ENCODE data around the gene AZU1.
"Not testable (repeated sequence)": the region's sequence is repeated elsewhere in the genome, so short reads cannot be mapped to it uniquely, and the experiment has no call there.

Gene AZU1

DNA sequence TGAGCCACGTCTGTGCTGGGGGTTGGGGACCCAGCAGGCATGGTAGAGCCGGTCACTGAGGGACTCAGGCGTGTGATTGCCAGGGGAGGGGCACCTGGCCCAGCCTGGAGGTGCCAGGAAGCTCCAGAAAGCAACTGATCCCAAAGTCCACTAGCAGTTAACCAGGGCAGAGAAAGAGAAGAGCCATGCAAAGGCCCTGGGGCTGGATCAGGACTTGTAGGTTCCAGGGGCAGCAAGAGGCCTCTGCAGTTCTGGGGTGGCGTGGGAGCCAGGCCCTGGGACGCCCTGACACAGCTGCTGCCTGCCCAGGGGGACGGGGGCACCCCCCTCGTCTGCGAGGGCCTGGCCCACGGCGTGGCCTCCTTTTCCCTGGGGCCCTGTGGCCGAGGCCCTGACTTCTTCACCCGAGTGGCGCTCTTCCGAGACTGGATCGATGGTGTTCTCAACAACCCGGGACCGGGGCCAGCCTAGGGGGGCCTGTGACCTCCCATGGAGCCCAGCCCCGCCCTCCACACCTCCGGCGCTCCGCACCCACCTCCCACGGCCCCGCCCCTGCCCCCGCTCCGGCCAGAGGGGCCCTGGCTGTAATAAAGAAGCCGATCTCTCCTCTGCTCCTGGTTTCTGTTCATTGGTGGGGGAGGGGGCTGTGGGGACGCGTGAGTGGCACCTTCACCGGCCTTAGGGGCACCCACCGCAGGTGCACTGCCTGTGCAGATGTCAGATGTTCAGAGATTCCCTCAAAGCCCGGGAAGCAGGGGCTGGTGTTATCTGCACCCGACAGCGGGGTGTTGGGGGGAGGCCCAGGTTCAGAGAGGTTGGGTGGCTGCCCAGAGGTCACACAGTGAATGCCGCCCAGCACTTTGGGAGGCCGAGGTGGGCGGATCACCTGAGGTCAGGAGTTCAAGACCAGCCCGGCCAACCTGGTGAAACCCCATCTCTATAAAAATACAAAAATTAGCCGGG lies 4.1 kb downstream of the AZU1 start:
- no peak for DNase-seq

- no peak for DNase-seq
These were observed 6.6 kb downstream of the AZU1 start for GRCh38 chr19:834216-834615.

GRCh38 chr19:835210-835810 lies 7.7 kb downstream of the AZU1 start:
- DNase-seq = no peak

- no peak for DNase-seq
These were observed 13.0 kb downstream of the AZU1 start, which contains the start of gene PRTN3 for GRCh38 chr19:840519-841206. Gene PRTN3 (plus strand): TSS chr19:840999. CDS start chr19:841009, 10 bp downstream.

DNA sequence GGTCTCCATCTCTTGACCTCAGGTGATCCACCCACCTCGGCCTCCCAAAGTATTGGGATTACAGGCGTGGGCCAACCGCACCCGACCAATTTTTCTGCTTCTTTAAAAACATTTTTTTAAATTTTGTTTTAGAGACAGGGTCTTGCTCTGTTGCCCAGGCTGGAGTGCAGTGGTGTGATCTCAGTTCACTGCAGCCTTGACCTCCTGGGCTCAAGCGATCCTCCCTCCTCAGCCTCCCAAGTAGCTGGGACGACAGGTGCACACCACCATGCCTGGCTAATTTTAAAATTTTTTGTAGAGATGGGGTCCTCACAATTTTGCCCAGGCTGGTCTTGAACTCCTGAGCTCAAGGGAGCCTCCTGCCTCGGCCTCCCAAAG lies 15.2 kb downstream of the AZU1 start:
- not testable (repeated sequence) for DNase-seq

GRCh38 chr19:843180-843835 lies 15.7 kb downstream of the AZU1 start:
- peak; percentile 68 for DNase-seq

DNA sequence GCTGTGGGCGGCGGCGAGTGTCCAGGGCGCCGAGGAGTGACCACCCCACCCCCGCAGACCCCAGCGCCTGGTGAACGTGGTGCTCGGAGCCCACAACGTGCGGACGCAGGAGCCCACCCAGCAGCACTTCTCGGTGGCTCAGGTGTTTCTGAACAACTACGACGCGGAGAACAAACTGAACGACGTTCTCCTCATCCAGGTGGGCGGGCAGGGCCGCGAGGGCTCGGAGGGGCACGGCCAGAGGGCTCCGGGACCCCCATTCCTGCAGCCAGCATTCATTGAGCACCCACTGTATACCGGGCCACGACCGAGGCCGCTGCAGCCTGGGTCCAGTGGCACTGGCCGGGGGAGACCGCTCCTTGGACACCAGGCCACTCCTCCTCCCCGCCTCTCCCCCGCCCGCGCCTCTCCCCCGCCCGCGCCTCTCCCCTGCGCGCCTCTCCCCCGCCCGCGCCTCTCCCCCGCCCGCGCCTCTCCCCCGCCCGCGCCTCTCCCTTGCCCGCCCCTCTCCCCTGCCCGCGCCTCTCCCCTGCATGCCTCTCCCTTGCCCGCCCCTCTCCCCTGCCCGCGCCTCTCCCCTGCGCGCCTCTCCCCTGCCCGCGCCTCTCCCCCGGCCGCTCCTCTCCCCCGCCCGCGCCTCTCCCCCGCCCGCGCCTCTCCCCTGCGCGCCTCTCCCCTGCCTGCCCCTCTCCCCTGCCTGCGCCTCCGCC lies 16.4 kb downstream of the AZU1 start:
- peak; percentile 54 for DNase-seq

DNA sequence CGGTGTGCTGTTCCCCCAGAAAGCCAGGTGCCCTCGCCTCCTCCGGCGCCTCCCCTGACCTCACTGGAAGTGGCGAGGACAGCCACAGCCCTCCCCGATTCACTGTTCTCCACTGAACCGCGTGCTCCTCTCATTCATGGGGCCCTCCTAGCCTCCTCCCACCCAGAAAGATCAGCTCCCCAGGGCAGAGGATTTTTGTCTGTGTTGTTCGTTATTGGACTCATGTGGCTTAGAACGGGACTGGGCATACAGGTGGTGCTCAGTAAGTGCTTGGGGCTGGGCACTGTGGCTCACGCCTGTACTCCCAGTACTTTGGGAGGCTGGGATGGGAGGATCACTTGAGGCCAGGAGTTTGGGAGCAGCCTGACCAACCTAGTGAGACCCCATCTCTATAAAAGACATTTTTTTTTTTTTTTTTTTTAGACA lies 16.9 kb downstream of the AZU1 start:
- no peak for DNase-seq

- DNase-seq = no peak
These were observed 18.3 kb downstream of the AZU1 start for GRCh38 chr19:845707-846521.

- DNase-seq = no peak
These were observed 20.8 kb downstream of the AZU1 start for GRCh38 chr19:848386-848921.

DNA sequence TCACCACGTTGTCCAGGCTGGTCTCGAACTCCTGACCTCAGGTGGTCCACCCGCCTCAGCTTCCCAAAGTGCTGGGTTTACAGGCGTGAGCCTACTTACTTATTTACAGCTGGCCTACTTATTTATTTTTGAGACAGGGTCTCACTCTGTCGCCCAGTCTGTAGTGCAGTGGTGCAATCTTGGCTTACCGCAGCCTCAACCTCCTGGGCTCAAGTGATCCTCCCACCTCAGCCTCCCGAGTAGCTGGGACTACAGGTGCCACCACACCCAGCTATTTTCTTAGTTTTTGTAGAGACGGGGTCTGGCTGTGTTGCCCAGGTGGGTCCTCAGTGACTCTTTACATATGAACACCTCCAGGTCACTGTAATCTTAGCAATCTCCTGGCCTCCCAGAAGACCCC lies 21.6 kb downstream of the AZU1 start:
- DNase-seq = not testable (repeated sequence)

DNA sequence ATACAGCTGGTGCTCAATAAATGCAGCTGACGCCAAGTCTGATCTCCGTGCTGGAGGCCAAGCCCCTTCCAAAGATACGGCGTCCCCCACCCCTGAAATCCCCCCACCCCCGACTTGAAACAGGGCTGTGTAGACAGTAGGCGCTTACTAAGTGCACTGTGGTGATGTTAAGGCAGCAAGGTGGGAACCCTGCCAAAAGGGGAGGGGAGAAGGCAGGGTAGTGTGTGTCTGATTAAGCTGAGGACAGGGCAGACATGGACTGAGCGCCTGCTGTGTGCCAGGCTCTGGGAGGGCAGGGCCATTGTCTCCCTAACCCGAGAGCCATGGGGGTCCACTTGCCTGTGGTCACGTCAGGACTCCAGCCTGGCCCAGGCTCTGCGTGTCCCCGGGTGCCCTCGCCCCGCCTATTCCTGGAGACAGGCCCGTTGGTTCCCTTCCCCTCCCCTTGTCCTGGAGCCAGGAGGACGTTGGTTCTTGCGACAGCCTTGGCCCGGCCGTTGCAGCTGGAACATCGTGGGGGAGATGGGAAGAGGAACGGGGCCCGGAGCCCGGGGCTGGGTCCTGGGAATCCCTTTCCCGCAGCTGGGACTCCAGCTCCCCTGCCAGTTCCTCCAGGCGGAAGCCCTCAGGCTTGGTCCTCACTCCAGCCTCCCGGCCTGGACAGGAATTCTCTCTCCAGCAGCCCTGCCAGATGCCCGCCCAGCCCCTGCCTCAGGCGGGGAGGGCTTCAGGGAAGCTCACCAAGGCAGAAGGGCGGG lies 22.8 kb downstream of the AZU1 start:
- DNase-seq = peak; percentile 85

DNA sequence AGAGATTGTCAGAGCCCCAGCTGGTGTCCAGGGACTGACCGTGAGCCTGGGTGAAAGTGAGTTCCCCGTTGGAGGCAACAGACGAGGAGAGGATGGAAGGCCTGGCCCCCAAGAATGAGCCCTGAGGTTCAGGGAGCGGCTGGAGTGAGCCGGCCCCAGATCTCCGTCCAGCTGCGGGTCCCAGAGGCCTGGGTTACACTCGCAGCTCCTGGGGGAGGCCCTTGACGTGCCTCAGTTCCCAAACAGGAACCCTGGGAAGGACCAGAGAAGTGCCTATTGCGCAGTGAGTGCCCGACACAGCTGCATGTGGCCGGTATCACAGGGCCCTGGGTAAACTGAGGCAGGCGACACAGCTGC lies 23.3 kb downstream of the AZU1 start:
- DNase-seq = no peak

- no peak for DNase-seq
These were observed 24.7 kb downstream of the AZU1 start, which contains the start of gene ELANE for GRCh38 chr19:852136-853013. Gene ELANE (plus strand): TSS chr19:852303. CDS start chr19:852329, 26 bp downstream.

DNA sequence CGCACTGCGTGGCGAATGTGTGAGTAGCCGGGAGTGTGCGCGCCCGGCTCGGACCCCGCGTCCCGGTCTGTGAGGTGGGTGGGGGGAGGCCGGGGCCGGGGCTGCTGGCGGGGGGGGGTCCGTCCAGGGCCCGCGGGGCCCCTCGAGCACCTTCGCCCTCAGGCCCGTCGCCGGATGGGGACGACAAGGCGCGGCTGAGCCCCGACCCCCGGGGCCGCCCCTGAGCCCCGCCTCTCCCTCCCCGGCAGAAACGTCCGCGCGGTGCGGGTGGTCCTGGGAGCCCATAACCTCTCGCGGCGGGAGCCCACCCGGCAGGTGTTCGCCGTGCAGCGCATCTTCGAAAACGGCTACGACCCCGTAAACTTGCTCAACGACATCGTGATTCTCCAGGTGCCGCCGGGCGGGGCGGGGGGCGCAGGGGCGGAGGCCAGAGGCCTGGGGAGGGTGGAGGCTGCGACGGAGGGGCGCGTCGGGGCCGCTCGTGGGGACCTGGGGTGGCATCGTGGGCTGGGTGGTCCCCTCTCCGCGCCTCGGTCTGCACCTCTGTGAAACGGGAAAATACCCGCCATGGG lies 25.5 kb downstream of the AZU1 start:
- DNase-seq = no peak

GRCh38 chr19:853614-854220 lies 26.1 kb downstream of the AZU1 start:
- DNase-seq = not testable (repeated sequence)

- DNase-seq = no peak
These were observed 26.9 kb downstream of the AZU1 start for GRCh38 chr19:854549-854948.

- no peak for DNase-seq
These were observed 27.5 kb downstream of the AZU1 start for GRCh38 chr19:855142-855541.

Data from NCI-H69 (cell line).